Kidney epithelial cell (primary cell): ENCODE results near the gene MARCHF9. TPM values are rescaled to one million over a fixed set of nuclear protein-coding genes. Genes with fewer than 3 reads are reported as not detected.

Experiments used
- DNase-seq: peaks from one replicate; pipeline ENCODE4 v3.0.0-alpha.2; 2010; ENCODE audit warnings: low read depth
- H3K27me3 ChIP-seq: 2 replicates; pipeline ENCODE4 v1.6.0; 2011; ENCODE audit warnings: low read length; ENCODE audit not compliant: control insufficient read depth, insufficient read depth
- H3K36me3 ChIP-seq: 2 replicates; pipeline ENCODE4 v1.5.1; 2011; ENCODE audit warnings: low read length; ENCODE audit not compliant: control insufficient read depth, insufficient read depth
- H3K4me3 ChIP-seq: 2 replicates; pipeline ENCODE4 v1.5.1; 2011; ENCODE audit warnings: low read depth, mild to moderate bottlenecking, control low read depth, low read length
- total RNA-seq: library from RNA; depleted of rRNA; stranded (reverse); fragments of >200 nt; gene quantifications from 2 replicates; pipeline ENCODE4 v1.2.3, GENCODE V29; 2015
- TF ChIP-seq, protein P1 (sequence below): IDR thresholded peaks from 2 replicates; pipeline ENCODE4 v1.5.1; 2011; ENCODE audit warnings: mild to moderate bottlenecking, moderate library complexity, low read length, control low read depth, inconsistent platforms; ENCODE audit not compliant: insufficient read depth, poor library complexity, severe bottlenecking

MARCHF9 gene
- total RNA-seq, 1 donor from 2014 or later, result 16.7 TPM

DNA sequence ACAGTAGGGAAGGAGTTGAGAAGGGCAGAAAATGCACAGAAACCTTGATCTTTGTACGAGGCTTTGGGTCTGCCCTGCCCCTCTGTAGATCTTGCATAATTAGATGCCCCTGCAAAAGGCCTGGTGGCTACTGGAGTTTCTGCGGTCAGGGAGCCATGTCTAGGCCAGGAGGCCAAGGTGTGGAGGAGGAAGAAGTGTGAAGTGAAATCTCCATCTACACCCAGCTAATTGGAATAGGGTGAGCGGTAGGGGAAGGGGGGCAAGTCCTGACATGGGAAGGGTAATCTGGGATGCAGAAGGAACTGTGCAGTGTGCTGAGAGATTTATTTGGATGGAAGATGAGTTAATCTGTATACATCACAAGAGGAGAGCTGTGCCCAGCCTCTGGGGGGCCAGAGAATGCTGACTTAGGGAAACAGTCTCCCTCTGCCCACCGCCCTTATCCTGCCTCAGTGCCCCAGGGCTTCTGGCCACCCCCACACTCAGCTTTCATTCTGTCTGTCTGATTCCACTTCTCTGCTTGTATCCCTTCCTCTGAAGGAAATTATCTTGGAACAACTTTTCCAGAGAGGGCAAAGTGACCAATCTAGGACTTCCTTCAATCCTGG, 6.6 kb downstream of the MARCHF9 start:
- Histone ChIP-seq H3K4me3 (no peak overlapping the region), H3K36me3 (peaks cover 3% of the 10 kb centered on the region), H3K27me3 (peaks cover 29% of the 10 kb centered on the region)
- no peak for DNase-seq
- TF ChIP-seq, protein P1, sequence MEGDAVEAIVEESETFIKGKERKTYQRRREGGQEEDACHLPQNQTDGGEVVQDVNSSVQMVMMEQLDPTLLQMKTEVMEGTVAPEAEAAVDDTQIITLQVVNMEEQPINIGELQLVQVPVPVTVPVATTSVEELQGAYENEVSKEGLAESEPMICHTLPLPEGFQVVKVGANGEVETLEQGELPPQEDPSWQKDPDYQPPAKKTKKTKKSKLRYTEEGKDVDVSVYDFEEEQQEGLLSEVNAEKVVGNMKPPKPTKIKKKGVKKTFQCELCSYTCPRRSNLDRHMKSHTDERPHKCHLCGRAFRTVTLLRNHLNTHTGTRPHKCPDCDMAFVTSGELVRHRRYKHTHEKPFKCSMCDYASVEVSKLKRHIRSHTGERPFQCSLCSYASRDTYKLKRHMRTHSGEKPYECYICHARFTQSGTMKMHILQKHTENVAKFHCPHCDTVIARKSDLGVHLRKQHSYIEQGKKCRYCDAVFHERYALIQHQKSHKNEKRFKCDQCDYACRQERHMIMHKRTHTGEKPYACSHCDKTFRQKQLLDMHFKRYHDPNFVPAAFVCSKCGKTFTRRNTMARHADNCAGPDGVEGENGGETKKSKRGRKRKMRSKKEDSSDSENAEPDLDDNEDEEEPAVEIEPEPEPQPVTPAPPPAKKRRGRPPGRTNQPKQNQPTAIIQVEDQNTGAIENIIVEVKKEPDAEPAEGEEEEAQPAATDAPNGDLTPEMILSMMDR, result no peak

DNA sequence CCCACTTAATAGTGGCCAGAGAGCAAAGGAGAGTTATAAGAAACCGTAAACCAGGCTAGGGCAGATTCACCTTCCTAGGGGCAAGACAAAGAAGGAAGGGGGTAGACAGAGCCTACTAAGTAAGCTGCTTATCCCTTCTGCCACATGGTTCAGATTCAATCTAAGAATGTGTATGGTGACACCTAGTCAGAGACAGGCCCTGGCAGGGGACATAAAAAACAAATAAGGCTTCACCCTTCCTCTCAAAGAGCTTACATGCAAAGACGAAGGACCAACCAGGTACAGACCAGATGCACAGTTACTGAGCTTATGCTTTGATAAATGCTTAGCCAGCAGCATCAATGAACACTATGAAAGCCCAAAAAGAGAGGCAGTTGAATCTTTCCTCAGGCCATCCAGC, 7.6 kb downstream of the MARCHF9 start:
- peaks cover 29% of the 10 kb centered on the region for H3K27me3 ChIP-seq
- TF ChIP-seq, protein P1, result no peak
- peaks cover 3% of the 10 kb centered on the region for H3K36me3 ChIP-seq
- H3K4me3 ChIP-seq, result no peak overlapping the region
- DNase-seq, result no peak

DNA sequence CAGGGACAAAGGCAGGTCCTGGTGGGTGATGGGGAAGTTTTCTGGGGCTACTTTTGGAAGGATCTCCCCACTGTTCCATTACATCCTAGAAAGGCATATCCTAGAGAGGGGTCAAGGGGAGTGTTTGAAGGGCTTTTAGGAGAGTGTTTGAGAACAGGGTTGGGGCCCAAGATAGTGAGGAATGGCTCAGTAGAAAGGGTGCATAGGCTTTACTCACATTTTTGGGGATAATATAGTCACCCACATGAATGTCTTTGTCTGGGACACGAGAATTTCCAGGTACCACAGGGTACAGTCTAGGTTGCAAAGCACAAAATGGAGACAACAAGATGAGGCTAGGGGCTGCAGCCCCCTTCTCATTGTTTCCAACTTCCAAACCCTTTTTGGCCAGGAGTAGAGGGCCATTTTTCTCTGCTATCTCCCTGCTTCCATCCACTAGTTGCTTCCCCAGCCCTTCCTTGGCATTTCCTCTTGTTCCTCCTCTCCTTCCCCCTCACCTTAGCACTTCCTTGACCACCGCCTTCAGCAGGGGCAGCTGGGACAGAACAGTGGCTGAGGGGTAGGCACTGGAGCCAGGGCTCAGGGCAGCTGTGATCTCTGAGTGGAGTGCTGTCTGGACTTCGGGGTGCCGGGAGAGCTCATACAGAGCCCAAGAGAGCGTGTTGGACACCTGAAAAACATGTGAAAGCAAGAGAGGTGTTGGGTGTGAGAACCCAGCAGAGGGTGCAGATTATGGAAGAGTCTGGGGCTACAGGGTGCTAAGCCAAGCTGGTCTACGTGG, 9.2 kb downstream of the MARCHF9 start:
- DNase-seq, result no peak
- Histone ChIP-seq H3K4me3 (no peak overlapping the region), H3K36me3 (no peaks in the 10 kb centered on the region), H3K27me3 (peaks cover 29% of the 10 kb centered on the region)
- TF ChIP-seq, protein P1, result no peak

DNA sequence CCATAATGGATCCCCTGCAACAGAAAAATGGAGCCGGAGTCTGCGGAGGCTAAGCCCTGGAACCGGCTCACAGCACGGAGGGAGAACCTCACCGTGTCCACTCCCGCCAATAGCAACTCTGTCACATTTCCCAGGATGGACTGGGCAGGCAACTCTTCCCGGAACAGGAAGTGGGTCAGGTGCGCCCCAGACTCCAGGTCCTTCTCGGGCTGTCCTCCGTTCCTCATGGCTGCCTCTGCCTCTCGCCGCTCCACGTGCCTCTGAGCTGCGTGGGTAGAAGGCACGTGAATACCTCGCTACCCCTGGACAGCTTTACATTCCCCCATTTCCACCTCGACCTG, 9.7 kb downstream of the MARCHF9 start:
- no peak for DNase-seq
- Histone ChIP-seq H3K4me3 (peak overlapping the region; percentile 29), H3K36me3 (no peaks in the 10 kb centered on the region), H3K27me3 (peaks cover 29% of the 10 kb centered on the region)
- TF ChIP-seq, protein P1, result no peak

DNA sequence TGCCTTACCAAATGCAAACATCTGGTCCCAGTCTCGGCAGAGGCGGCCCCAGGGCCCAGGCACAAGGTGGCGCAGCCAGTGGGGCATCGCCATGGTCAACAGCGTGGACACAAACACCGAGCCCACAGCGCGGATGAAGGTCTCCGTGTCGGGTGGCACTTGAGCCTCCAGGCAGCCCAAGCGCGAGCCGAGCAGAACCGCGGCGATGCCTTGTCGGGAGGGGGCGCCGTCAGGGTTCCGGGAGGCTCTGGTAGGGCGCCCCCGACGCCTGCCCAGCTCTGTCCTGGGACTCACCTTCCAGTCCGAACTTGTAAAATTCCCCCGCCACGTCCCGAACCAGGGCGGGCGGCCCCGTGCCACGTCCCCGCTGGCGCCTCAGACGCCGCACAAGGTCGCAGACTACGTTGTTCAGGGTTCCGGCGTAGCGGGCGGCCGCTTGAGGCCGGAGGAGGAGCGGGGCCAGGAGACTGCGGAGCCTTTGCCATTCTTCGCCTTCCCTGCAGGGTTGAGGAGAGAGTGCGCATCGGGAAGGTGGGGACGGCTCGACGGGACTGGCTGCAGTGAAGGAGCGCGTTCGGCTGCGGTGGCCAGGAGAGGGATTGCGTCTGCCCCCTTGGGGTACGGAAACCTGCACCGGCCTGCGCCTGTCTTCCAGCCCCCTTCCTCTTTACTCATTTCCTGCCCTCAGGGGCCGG, 10.2 kb downstream of the MARCHF9 start:
- Histone ChIP-seq H3K4me3 (peak overlapping the region; percentile 29), H3K27me3 (peaks cover 29% of the 10 kb centered on the region), H3K36me3 (no peaks in the 10 kb centered on the region)
- no peak for DNase-seq
- TF ChIP-seq, protein P1, result peak; percentile 43
